GM21423 (cell line): ENCODE results near the gene ADAM19.

Experiments
- ATAC-seq: cut with Tn5 transposase; IDR thresholded peaks from one replicate; pipeline ENCODE4 v1.9.1; 2021; ENCODE audit warnings: mild to moderate bottlenecking, moderate library complexity; ENCODE audit not compliant: unreplicated experiment

Gene ADAM19

GRCh38 chr5:157597277-157597676 lies 21.7 kb upstream of the ADAM19 start:
- ATAC-seq, result no peak

GRCh38 chr5:157596487-157596886 lies 20.9 kb upstream of the ADAM19 start:
- ATAC-seq, result peak; percentile 77

DNA sequence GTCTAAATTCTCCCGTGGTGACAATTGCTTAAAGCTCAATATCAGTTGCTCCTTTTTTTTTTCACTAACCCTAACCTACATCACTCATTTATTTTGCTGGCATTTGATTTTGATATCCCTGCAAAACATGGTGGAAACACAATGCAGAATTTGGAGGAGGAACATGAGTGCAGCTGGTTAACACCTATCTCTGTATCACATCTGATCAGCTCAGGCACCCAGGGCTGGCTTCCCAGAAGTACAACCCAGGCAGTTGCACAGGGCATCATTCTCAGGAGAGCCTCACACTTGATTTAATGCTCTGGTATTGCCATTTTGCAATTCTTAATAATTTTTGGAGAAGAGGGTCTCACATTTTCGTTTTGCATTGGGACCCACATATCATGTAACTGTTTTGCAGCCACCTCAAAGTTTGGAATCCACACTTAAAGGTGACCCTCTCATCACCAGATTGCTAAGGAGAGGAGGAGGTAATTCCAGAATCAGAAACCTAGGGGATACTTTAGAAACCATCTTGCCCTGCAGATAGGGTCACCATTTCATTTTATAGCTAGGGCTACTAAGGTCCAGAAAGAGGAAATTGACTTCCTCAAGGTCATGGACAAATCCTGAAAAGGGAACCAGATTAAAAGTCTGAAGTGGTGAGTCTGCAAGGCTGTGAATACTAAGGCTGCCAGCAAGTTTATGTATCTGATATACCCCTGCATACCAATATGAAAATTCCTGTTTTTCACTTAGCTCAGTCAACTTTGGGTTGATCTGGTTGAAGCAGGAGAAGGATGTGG lies 19.3 kb upstream of the ADAM19 start:
- ATAC-seq, result no peak

DNA sequence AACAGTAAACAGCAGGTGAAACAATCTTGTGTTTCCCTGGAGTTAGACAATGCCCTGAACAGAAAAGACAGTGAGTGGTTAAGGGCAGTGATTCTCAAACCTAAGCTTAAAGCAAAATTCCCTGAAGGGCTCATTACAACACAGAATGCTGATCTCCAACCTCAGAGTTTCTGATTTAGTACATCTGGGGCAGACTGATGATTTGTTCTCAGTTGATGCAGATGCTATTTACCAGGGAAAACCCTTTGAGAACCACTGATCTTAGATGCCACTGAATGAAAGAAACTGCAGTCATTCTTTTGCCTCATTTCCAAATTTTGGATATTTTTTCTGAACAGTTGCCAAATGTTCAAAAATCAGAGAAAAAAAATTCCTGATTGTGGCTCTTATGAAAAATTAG lies 18.7 kb upstream of the ADAM19 start:
- ATAC-seq, result no peak

DNA sequence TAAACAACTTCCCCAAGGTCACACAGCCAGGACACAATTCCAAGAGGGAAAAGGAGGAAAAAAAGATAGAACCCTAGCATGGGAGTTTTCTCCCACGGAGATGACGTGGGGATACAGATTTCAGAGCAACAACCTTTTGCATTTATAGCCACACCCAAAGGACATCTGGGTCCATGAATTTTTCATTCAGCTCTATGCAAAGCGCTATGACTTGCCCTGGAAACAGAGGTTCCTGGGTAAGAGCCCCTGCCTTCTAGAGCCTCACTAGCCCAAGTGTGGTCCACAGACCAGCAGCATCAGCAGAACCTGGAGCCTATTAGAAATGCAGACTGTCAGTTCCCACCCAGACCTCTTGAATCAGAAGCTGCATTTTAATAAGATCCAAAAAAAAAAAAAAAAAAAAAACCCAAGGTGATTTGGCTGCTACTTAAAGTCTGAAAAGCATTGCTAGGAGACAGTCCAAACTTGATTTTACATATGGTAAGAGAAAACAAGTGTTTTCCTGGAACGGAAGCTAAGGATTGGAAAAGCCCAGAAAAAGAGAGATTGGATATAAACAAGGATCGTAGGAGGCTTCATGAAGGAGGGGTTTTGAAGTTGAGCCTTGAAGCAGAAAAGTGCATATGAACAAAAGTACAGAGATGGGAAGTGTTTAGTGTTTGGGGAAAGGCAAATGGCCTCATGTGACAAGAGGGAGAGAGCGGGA lies 17.6 kb upstream of the ADAM19 start:
- ATAC-seq, result no peak

DNA sequence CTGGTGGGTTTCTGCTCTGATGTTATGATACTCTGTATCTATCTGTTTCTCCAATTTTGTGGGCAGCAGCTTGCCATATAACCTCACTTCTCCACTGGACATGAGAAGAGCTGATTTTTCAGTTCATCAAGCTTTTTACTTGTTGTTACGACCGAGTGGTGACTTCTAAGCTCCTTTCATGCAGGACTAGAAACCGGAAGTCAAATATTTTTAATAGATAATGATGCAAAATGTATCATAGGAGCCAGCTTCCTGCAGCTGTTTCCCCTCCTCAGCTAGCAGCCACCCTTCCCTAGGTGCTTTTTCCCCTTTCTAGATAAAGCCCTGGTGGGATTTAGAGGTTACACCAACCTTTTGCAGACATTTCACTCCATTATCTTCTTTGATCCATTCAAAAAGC lies 17.0 kb upstream of the ADAM19 start:
- ATAC-seq, result no peak

DNA sequence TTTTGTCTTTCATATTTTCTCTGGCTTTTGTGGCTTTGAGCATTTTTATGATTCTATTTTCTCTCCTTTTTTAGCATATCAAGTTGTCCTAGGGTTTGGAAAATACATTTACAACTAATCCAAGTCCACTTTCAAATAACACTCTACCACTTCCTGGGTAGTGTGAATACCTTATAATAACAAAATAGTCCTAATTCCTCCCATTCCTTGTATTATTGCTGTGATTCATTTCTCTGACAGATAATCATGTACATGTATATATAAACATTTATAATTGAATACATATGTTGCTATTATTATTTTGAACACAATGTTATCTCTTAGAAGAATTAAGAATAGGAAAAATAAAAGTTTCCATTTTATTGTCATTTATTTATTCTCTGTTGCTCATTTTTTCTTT lies 14.9 kb upstream of the ADAM19 start:
- no peak for ATAC-seq

- no peak for ATAC-seq
Observed at GRCh38 chr5:157584628-157585027, 9.1 kb upstream of the ADAM19 start.

DNA sequence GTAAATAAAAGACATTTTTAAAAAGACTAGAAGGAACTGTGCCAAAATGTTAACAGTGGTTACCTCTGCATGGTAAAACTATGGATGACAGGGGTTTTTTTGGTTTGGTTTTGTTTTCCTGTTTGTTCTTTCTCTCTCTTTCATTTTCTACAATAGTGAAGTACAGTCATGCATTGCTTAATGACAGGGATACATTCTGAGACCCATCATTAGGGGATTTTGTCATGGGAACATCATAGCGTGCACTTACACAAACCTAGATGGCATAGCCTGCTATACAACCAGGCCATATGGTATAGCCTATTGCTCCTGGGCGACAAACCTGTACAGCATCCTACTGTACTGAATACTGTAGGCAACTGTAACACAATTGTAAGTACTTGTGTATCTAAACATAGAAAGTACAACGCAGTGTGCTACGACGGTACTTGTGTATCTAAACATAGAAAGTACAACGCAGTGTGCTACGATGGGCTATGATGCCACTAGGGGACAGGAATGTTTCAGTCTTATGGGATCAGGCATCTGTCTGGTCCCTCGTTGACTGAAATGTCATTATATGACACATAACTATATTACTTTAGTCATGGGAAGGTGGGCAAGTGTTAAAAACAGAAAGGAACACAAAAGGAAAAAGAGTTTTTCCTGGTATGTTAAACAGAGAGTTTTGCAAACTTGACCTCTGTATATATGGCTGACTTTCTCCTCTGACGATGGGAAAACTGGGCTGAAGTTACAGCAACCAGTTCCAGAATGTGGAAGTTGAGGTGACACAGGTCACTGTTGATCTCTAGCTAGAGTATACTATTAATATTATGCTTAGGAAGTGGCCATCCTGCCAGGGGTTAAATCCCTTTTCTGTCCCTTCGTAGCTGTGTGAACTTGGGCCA lies 7.4 kb upstream of the ADAM19 start:
- ATAC-seq, result peak; percentile 42

GRCh38 chr5:157581901-157582300 lies 6.3 kb upstream of the ADAM19 start:
- ATAC-seq, result no peak

DNA sequence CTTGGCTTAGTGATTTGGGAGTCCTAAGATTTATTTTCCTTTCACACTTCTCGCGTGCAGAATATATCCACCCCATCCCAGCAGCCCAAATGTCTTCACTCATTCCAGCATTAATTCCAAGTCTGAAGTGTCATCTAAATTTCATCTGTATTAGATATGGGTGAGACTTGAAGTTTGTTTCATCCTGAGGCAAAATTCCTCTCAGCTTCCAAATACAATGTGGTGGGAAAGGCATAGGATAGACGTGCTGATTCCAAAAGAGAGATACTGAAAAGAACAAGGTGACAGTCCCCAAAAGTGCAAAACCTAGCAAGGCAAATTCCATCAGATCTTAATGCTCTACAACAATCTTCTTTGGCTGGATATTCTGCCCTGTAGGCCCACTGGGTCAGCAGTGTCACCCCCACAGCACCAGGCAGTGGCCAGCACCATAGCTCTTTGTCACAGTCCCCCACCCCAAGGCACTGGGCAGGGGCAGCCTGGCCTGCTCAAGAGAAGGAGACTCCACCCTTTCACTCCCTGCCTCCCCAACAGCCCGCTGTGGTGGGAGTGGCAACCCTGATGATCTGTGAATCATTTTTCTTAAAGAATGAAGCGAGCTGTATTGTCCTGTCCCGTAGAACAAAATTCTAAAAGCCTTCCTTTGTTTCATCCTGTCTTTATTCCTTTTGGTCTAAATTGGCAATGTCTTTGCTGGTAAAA lies 2.7 kb upstream of the ADAM19 start:
- no peak for ATAC-seq

DNA sequence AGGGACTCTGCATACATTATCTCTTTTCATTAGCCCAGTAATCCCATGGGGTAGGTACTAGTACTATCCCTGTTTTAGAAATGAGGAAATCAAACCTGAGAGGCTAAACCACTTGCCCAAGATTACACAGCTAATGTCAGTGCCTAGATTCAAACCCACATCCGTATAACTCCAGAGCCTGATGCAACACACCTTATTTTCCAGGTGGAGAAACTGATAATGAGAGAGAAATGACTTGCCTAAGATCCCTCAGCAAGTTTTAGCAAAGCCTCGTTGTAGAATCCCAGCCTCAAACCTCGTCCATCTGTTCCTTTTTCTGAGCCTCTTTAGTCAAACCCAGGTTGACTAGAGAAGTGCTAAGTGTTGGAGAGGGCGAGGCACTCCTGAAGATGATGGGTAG lies 1.1 kb upstream of the ADAM19 start:
- no peak for ATAC-seq

DNA sequence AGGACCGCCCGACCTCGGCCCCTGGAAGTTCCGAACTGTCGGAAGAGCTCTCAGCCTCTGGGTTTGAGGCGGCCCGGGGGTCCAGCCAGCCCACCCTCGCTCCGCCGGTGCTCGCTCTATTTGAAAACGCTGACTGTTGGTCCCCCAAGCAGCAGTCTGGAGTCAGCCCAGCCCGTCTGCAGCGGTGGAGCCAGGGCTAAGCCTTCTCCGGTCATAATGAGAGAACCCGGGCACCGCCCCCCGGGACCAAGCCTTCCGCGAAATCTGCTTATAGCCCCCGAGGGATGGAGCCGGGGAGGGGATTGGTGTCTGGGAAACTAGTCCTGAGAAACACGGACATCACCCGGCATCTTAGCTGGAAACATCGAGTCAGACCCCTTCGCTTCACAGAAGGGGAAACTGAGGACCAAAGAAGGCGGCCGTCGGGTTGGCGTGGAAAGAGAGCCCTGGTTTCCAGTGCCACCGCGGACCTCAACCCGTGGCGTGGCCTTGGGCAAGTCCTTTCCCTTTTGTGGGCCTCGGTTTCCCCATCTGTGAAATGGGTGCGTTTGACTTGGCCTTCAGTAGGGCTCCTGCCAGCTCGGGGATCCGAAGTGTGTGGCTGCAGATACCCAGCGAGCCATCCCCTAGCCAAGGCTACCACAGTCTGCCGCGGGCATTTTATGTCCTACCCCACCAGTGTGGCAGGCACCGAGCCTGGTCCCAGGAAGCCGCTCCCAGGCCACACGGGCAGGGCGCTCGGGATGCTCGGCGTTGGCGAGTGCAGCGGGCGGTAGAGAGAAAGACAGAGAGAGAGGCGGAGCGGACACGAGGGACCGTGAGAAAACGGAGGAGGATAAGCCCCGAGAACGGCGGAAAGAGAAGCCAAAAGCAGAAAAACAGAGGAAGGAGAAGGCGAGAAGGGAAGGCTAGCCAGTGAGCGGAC lies 857 bp downstream of the ADAM19 start:
- no peak for ATAC-seq

DNA sequence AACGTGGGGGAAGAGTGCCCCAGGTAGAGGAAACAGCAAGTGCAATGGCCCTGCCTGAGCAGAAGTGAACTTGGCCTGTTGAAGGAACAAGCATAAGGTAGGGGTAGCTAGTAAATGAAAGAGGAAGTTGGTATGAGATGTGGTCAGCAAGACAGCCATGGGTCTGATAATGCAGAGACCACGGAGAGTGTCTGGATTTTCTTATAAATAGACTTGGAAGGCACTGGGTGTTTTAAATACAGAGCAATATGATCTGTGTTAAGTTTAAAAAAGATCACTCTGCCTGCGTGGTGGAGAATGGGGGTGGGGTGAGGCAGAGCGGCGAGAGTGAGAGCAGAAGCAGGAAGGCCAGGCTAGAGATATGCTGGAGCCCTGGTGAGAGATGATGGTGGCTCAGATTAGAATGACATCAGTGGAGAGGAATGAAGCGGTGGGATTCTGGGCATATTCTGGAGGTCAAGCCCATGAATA lies 4.2 kb downstream of the ADAM19 start:
- ATAC-seq, result peak; percentile 93

GRCh38 chr5:157570531-157571200 lies 4.9 kb downstream of the ADAM19 start:
- no peak for ATAC-seq

DNA sequence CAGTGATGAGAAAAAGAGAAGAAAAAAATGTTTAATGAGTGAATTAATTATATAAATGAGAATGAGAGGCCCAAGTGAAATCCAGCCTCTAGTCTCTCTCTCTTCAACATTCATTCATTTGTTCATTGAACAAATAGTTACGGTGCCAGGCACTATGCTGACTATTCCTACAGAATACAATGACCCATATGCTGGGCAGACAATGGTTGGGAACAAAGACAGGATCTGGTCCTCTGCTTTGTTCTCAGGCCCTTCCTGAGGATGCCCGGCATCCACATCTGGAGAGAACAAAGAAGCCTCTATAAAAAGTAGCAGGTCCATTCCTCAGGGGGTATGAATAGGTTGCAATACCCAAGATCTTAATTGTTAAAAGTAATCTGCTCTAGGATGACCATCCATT lies 6.9 kb downstream of the ADAM19 start:
- no peak for ATAC-seq

DNA sequence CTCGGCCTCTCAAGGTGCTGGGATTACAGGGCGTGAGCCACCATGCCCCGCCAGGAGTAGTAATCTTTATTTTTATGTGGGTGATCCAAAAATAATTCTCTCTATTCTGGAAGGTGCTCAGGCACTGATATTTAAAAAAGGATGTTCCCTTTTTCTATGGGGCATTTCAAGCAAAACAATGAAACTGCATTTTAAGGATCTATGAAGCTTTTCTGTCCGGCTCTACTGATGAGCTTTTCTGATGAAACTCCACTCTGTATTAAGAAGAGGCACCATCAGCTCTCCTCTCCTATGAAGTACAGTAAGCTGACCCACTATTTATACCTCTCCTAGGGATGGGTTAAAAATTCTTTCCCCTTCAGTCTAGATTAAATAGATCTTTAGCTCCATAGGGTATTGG lies 7.4 kb downstream of the ADAM19 start:
- no peak for ATAC-seq

DNA sequence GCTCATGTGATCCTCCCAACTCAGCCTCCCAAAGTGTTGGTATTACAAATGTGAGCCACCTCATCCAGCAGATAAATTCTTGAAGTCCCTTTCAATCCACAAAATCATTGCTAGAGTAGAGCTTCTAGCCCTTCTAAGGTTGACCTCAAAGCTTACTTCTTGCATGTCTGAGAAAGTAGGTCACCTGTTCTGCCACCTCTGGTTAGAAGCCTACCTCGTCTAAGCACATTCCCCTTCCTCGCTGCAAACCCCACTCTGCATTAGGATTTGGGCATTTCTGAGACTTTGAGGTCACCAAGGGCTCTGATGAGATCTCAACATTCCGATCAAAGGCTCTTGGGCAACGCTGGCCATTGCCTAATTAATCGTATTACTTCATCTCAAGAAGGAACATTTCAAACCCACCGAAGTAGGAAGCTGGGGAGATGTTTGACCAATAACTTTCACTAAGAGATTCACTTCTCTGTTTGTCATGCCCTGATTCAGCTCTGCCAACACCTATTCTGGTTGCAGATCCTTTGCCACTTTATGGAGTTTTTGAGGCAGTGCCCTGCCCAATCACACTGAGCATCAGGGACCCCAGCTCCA lies 8.6 kb downstream of the ADAM19 start:
- no peak for ATAC-seq
